ENCODE data around the gene METAP1D.

GRCh38 chr2:171972329-171972982, 27.3 kb upstream of the METAP1D start:
- TF ChIP-seq CTCF (IDR thresholded peaks at IDR 0.05 in 2 of 3, conservative IDR thresholded peaks at IDR 0.05 in 1 of 3; ENCODE audit: borderline replicate concordance in 1 of 3, insufficient read depth in 1 of 3, low read depth in 2 of 3, low read length in 2 of 3) = no peak
- TF ChIP-seq JUND (IDR thresholded peaks at IDR 0.05) = no peak
- no peak for TF ChIP-seq POLR2A (IDR thresholded peaks at IDR 0.05; ENCODE audit: borderline replicate concordance, extremely low read depth, insufficient read depth, insufficient read length)
- TF ChIP-seq SP1 (IDR thresholded peaks at IDR 0.05; ENCODE audit: low read depth) = no peak
- TF ChIP-seq POLR2AphosphoS5 (IDR thresholded peaks at IDR 0.05; ENCODE audit: low read depth, low read length) = no peak
- no peak for TF ChIP-seq MAX (IDR thresholded peaks at IDR 0.05)
- no peak for TF ChIP-seq EZH2phosphoT487 (IDR thresholded peaks at IDR 0.05; ENCODE audit: borderline replicate concordance)
- TF ChIP-seq ZNF274 (IDR thresholded peaks at IDR 0.05; ENCODE audit: low read depth, low read length) = no peak
- TF ChIP-seq REST (IDR thresholded peaks at IDR 0.05; ENCODE audit: low read depth) = no peak
- TF ChIP-seq EZH2 (IDR thresholded peaks at IDR 0.05) = no peak
- TF ChIP-seq RAD21 (IDR thresholded peaks at IDR 0.05; ENCODE audit: low read depth) = no peak
- TF ChIP-seq CEBPB (IDR thresholded peaks at IDR 0.05; ENCODE audit: low read depth) = no peak

Data from HCT116 (cell line).